ENCODE data around the gene C6orf62.
"Not testable (repeated sequence)": the region's sequence is repeated elsewhere in the genome, so short reads cannot be mapped to it uniquely, and the experiment has no call there.

The C6orf62 gene

DNA sequence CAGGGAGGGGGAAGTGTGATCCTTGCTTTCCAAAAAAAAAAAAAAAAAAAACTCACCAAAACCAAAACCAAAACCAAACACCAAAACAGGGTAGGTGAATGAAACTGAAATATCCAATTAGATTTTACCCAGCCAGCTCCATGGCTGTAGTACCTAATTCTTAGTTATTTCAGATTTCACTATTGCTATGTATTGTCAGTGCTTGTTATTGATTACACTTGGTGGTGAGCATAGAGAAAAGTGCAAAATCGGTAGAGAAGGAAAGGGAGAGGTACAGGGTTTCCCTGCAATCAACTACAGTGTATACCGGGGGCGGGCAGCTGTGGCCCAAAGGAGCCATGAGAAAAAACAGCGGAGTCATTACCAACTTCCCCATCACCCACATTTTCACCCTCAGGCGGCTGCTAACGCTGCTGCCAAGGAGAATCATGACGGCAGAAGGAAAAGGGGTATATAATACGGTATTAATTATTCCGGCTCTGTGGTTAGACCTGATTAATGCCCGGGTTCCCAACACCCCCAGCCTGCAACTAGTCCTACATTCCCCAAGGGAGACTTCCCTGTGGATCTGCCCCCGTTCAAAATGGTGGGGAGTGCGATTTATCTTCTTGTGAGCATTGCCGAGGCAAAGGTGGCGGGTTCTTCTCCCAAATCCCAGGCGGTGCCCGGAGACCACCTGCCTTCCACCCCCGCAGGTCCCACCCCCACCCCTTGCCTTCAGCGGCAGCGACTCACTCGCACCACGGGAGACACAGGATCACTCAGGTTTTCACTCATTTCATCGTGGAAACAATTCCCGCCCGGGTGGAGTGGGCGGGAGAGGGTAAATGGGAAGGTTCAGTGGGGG, at the start of gene C6orf62:
TSS of gene C6orf62 (minus strand) at position 30 of the 847 bp plus-strand sequence. CDS start 486 bp downstream, outside the sequence.
- DNase-seq (ENCODE audit: low read depth in 2 of 2): peak; percentile 39 to 48

DNA sequence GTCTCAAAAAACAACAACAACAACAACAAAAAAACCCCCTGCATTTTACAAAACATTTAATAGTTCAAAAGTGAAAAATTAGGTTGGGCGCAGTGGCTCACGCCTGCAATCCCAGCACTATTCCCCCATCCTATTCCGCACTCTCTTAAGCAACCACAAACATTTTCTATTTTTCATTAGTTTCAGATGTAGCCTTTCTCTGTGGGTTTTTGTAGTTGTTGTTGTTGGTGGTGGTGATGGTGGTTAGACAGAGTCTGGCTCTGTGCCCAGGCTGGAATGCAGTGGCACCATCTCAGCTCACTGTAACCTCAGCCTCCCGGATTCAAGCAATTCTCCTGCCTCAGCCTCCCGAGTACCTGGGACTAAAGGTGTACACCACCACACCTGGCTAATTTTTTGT, 49.4 kb upstream of the C6orf62 start:
- no peak for DNase-seq (ENCODE audit: low read depth in 2 of 2)

DNA sequence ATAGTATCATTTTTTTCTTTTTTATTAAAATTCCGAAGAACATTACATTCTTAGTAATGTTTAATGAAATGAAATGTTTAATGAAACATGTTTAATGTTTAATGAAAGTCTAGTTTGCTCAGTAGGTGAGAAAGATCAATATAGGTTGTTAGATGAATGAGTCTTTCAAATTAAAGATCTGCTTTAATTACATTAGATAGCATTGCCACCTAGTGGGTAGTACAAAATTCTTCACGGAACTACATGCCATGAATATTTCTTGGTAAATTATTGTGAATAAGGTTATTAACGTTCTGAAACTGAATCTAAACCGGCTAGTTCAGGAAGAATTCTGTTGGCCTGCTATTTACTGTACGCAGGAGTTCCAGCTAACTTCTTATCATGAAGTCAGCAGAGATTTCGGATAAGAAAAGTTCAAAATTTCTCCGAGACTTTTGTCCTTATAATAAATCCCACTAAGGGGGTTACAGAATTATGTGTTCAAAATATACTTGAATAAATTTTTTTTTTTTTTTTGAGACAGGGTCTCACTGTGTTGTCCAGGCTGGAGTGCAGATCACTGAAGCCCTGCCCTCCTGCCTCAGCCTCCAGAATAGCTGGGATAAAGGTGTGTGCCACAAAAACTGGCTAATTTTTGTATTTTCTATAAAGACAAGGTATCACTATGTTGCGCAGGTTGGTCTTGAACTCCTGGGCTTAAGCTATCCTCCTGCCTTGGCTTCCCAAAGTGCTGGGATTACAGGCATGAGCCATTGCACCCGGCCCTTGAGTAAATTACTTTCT, 47.9 kb upstream of the C6orf62 start:
- no peak for DNase-seq (ENCODE audit: low read depth in 2 of 2)

DNA sequence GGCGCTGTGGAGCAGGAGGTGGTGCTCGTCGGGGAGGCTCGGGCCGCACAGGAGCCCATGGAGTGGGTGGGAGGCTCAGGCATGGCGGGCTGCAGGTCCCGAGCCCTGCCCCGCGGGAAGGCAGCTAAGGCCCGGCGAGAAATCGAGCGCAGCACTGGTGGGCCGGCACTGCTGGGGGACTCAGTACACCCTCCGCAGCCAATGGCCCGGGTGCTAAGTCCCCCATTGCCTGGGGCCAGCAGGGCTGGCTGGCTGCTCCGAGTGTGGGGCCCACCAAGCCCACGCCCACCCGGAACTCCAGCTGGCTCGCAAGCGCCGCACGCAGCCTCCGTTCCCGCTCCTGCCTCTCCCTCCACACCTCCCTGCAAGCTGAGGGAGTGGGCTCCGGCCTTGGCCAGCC, 47.0 kb upstream of the C6orf62 start:
- DNase-seq (ENCODE audit: low read depth in 2 of 2): not testable (repeated sequence)

DNA sequence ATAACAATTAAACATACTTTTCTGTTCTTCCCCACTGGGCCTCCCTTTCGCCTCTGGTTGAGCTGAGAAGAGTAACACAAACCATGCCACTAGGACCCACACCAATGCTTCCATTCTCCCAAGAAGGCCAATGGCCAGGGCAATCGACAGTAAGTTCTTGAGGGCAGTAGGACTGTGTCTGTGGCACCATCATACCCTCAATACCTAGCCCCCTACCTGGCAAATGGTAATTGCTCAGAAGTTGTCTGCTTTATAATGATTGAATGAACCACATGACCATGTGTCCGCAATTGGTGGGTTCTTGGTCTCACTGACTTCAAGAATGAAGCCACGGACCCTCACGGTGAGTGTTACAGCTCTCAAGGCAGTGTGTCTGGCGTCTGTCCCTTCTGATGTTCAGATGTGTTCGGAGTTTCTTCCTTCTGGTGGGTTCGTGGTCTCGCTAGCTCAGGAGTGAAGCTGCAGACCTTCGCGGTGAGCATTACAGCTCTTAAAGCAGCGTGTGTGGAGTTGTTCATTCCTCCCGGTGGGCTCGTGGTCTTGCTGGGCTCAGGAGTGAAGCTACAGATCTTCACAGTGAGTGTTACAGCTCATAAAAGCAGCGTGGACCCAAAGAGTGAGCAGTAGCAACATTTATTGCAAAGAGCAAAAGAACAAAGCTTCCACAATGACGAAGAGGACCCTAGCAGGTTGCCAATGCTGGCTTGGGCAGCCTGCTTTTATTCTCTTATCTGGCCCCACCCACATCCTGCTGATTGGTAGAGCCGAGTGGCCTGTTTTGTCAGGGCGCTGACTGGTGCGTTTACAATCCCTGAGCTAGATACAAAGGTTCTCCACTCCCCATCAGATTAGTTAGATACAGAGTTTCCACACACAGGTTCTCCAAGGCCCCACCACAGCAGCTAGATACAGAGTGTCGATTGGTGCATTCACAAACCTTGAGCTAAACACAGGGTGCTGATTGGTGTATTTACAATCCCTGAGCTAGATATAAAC, 46.2 kb upstream of the C6orf62 start:
- not testable (repeated sequence) for DNase-seq (ENCODE audit: low read depth in 2 of 2)

GRCh38 chr6:24763578-24763977, 44.6 kb upstream of the C6orf62 start:
- DNase-seq (ENCODE audit: low read depth in 2 of 2): no peak

DNA sequence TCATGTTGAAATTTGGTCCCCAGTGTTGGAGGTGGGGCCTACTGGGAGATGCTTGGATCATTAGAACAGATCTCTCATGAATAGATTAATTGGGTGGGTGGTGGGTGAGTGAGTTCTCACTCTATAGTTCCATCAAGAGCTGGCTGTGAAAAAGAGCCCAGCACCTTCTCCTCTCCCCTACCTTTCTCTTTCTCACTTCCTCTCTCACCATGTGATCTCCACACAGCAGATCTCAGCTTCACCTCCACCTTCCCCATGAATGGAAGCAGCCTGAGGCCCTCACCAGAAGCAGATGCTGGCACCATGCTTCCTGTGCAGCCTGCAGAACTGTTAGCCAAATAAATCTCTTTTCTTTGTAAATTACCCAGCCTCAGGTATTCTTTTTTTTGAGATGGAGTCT, 42.9 kb upstream of the C6orf62 start:
- no peak for DNase-seq (ENCODE audit: low read depth in 2 of 2)

DNA sequence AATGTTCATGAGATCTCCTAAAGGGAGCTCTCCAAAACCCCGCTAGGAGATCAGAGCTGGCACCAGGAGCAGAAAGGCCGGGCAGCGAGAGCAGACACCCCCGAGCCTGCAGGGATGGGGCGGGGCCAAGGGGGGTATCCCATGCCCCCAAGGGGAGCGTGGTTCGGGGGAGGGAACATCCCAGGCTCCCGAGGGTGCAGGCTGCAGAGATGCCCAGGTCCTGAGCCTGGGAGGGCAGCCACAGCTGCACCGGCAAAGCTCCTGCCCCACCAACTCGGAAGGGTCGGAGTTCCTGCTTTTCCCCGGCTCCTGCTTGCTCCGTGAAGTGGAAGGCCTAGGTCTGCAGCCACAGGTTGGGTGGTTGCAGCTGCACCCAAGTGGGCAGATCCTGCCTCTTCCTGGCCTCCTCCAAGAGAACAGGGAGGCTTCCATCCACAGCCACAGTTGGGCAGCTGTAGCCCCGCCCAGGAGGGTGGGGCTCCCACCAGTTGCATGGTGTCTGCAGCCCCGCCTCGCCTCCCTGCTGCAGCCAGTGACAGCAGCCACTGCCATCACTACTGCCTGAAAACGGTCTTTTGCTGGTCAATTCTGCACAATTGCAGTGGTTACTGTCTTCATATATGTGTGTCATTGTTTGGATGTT, 42.4 kb upstream of the C6orf62 start:
- no peak for DNase-seq (ENCODE audit: low read depth in 2 of 2)

DNA sequence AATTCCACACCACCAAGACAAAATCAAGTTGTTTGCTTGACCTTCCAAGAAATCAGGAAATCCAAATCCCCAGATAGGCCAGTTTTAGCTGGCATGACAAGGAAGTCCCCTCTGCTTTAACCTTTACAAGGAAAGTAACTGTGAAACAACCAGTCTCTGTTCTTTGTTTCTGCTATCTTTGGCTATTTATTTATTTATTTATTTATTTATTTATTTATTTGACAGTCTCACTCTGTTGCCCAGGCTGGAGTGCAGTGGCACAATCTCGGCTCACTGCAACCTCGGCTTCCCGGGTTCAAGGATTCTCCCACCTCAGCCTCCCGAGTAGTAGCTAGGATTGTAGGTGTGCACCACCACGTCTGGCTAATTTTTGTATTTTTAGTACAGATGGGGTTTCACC, 41.3 kb upstream of the C6orf62 start:
- DNase-seq (ENCODE audit: low read depth in 2 of 2): no peak

GRCh38 chr6:24759718-24760117, 40.8 kb upstream of the C6orf62 start:
- DNase-seq (ENCODE audit: low read depth in 2 of 2): no peak

DNA sequence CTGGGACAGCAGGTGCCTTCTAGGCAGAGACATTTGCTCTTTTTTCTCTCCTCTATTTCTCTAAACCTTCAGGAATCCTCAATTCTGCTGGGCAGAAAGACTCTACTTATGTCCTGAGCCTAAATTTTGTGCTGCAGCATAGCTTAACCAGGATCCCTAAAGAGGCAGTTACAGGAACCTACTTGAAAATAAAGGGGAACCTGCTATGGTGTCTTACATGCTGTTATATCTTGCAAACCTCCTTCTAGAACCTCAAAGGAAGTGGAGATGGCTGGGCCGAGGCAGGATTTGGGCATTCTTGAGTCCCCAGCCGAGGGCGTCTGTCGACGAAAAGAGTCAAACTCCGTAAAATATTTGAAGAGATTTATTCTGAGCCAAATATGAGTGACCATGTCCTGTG, 38.7 kb upstream of the C6orf62 start:
- no peak for DNase-seq (ENCODE audit: low read depth in 2 of 2)

GRCh38 chr6:24755279-24755678, 36.3 kb upstream of the C6orf62 start:
- no peak for DNase-seq (ENCODE audit: low read depth in 2 of 2)

- DNase-seq (ENCODE audit: low read depth in 2 of 2): not testable (repeated sequence)
Observed at GRCh38 chr6:24754378-24754777, 35.4 kb upstream of the C6orf62 start.

GRCh38 chr6:24753545-24753944, 34.6 kb upstream of the C6orf62 start:
- DNase-seq (ENCODE audit: low read depth in 2 of 2): no peak

- no peak for DNase-seq (ENCODE audit: low read depth in 2 of 2)
Observed at GRCh38 chr6:24752917-24753492, 34.1 kb upstream of the C6orf62 start.

GRCh38 chr6:24752503-24752902, 33.5 kb upstream of the C6orf62 start:
- no peak for DNase-seq (ENCODE audit: low read depth in 2 of 2)

DNA sequence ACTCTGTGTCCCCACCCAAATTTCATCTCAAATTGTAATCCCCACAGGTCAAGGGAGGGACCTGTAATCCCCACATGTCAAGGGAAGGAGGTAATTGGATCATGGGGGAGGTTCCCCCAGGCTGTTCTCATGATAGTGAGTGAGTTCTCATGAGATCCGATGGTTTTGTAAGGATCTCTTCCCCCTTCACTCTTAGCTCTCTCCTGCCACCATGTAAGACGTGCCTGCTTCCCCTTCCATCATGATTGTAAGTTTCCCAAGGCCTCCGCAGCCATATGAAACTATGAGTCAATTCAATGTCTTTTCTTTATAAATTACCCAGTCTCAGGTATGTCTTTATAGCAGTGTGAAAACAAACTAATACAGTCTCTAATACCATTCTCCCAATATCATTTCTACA, 31.9 kb upstream of the C6orf62 start:
- DNase-seq (ENCODE audit: low read depth in 2 of 2): not testable (repeated sequence)

GRCh38 chr6:24749297-24749696, 30.3 kb upstream of the C6orf62 start:
- DNase-seq (ENCODE audit: low read depth in 2 of 2): no peak

GRCh38 chr6:24744911-24745310, 26.0 kb upstream of the C6orf62 start:
- DNase-seq (ENCODE audit: low read depth in 2 of 2): no peak

GRCh38 chr6:24743944-24744335, 25.0 kb upstream of the C6orf62 start:
- no peak for DNase-seq (ENCODE audit: low read depth in 2 of 2)

Measured in stimulated activated CD4-positive, alpha-beta T cell treated with anti-CD3 and anti-CD28 coated beads, Interleukin-12 subunit alpha, Interleukin-12 subunit beta, amount 100 ng/mL, for 24 hours (primary cell).